Measurements from ENCODE around the gene GOLGA2.

GRCh38 chr9:128245421-128246151 is 30.2 kb downstream of the GOLGA2 start:
- TF ChIP-seq CTCF (IDR thresholded peaks at IDR 0.05) (no peak), POLR2A (IDR thresholded peaks at IDR 0.05) (no peak)
